ENCODE measurements around the gene FAIM2. TPM values are rescaled to one million over a fixed set of nuclear protein-coding genes. Genes with fewer than 3 reads are reported as not detected.

FAIM2 gene
- total RNA-seq, 4 donors from 2014 or later = 0.13 to 1.1 TPM; not detected in 2

GRCh38 chr12:49832836-49833421, 70.8 kb downstream of the FAIM2 start:
- in situ Hi-C loops (cut with MboI; ENCODE audit: low sequenced_read_pairs in 4 of 4) = loop anchor here in 3 of 4 donors (10.0 kb wide), 1 partner anchor 58 kb away; no protein-coding TSS in a partner anchor

GRCh38 chr12:49831717-49832116, 72.0 kb downstream of the FAIM2 start:
- Histone ChIP-seq H3K27ac (no peak overlapping the region), H3K4me1 (peaks cover 16 to 17% of the 10 kb centered on the region in 2 donors), H3K9me3 (no peaks in the 10 kb centered on the region), H3K4me3 (no peak overlapping the region), H3K27me3 (no peaks in the 10 kb centered on the region), H3K36me3 (no peaks in the 10 kb centered on the region)
- no peak for DNase-seq
- ATAC-seq = no peak
- in situ Hi-C loops (cut with MboI; ENCODE audit: low sequenced_read_pairs in 4 of 4) (loop anchor here in 3 of 4 donors (10.0 kb wide), 1 partner anchor 57 kb away; no protein-coding TSS in a partner anchor), intact Hi-C loops (cut with DNase I; ENCODE audit: low total_unique reads) (no loop called here)
- TF ChIP-seq CTCF (IDR thresholded peaks at IDR 0.05 in 4 of 5, conservative IDR thresholded peaks at IDR 0.05 in 1 of 5) (no peak), POLR2A (IDR thresholded peaks at IDR 0.05) (no peak)

More at GRCh38 chr12:49832836-49833421, 70.8 kb downstream of the FAIM2 start:
- no peak for DNase-seq
- TF ChIP-seq CTCF (IDR thresholded peaks at IDR 0.05 in 4 of 5, conservative IDR thresholded peaks at IDR 0.05 in 1 of 5) (no peak), POLR2A (IDR thresholded peaks at IDR 0.05) (no peak)
- intact Hi-C loops (cut with DNase I; ENCODE audit: low total_unique reads) = no loop called here
- Histone ChIP-seq H3K4me3 (no peak overlapping the region), H3K9me3 (no peaks in the 10 kb centered on the region), H3K36me3 (no peaks in the 10 kb centered on the region), H3K4me1 (peaks cover 6 to 8% of the 10 kb centered on the region in 2 donors), H3K27ac (no peak overlapping the region), H3K27me3 (no peaks in the 10 kb centered on the region)
- ATAC-seq = no peak

GRCh38 chr12:49828133-49829091, 75.3 kb downstream of the FAIM2 start, which contains the start of gene NCKAP5L:
Gene NCKAP5L, minus strand, starts transcription at chr12:49828413. Its CDS starts 24,369 bp downstream, at chr12:49804044.
- Histone ChIP-seq H3K27me3 (no peaks in the 10 kb centered on the region), H3K27ac (peak within 1 kb of the TSS; percentile 90 to 96 (median 94)), H3K36me3 (no peaks in the 10 kb centered on the region), H3K4me3 (peak within 1 kb of the TSS; percentile 72 to 98 (median 88)), H3K9me3 (no peaks in the 10 kb centered on the region), H3K4me1 (peaks cover 41 to 50% of the 10 kb centered on the region in 2 donors)
- DNase-seq = peak; percentile 94
- in situ Hi-C loops (cut with MboI; ENCODE audit: low sequenced_read_pairs in 4 of 4) (no loop called here), intact Hi-C loops (cut with DNase I; ENCODE audit: low total_unique reads) (loop anchor here (1.0 to 5.0 kb wide), 3 partner anchors 15 to 86 kb away; partner anchors contain the start of genes BCDIN3D and TMBIM6)
- TF ChIP-seq CTCF (IDR thresholded peaks at IDR 0.05 in 4 of 5, conservative IDR thresholded peaks at IDR 0.05 in 1 of 5) (no peak), POLR2A (IDR thresholded peaks at IDR 0.05) (peak; percentile 62 to 79)
- peak; percentile 90 to 92 for ATAC-seq

- no peaks in the 10 kb centered on the region for H3K36me3 ChIP-seq
- peak overlapping the region; percentile 90 to 96 (median 94) for H3K27ac ChIP-seq
- H3K4me3 ChIP-seq = peak overlapping the region; percentile 72 to 98 (median 88)
- in situ Hi-C loops (cut with MboI; ENCODE audit: low sequenced_read_pairs in 4 of 4) = no loop called here
- DNase-seq = peak; percentile 29 to 53
- no peaks in the 10 kb centered on the region for H3K27me3 ChIP-seq
- peak; percentile 54 to 55 for ATAC-seq
- TF ChIP-seq CTCF (IDR thresholded peaks at IDR 0.05 in 4 of 5, conservative IDR thresholded peaks at IDR 0.05 in 1 of 5) (no peak), POLR2A (IDR thresholded peaks at IDR 0.05) (no peak)
- H3K4me1 ChIP-seq = peaks cover 41 to 56% of the 10 kb centered on the region in 2 donors
- H3K9me3 ChIP-seq = no peaks in the 10 kb centered on the region
- intact Hi-C loops (cut with DNase I; ENCODE audit: low total_unique reads) = loop anchor here (1.0 to 5.0 kb wide), 3 partner anchors 16 to 85 kb away; partner anchors contain the start of genes BCDIN3D and TMBIM6
Measured at GRCh38 chr12:49827401-49828099, 76.2 kb downstream of the FAIM2 start.
